WTC11 (cell line): ENCODE results near the gene HEXD. TPM values are rescaled to one million over a fixed set of nuclear protein-coding genes. Genes with fewer than 3 reads are reported as not detected.
"Not testable (repeated sequence)": the region's sequence is repeated elsewhere in the genome, so short reads cannot be mapped to it uniquely, and the experiment has no call there.

Source experiments
- ATAC-seq: fragments of 200-7000 bp; cut with Tn5 transposase; 2 replicates; pipeline ENCODE4 v1.10.0; 2021; ENCODE audit warnings: mild to moderate bottlenecking, moderate library complexity
- CTCF ChIA-PET: fragments of 300-600 bp; sonication (Branson Sonifier 250); formaldehyde crosslinking; loops from one replicate; lab custom pipeline; 2021; ENCODE audit warnings: antibody characterized with exemption; lab: Charles Lee
- POLR2A ChIA-PET: fragments of 350-600 bp; sonication (Branson Sonifier 250); formaldehyde crosslinking; loops from one replicate; lab custom pipeline; 2021; ENCODE audit warnings: antibody characterized with exemption; lab: Charles Lee
- DNase-seq: peaks from one replicate; pipeline ENCODE4 v3.0.0; 2021; ENCODE audit warnings: low spot score
- H3K27ac Mint-ChIP-seq: 2 replicates; pipeline ENCODE4 v1.8.0; 2021; ENCODE audit warnings: mixed read lengths
- H3K27me3 Mint-ChIP-seq: 2 replicates; pipeline ENCODE4 v1.8.0; 2021; ENCODE audit warnings: low read depth, mild to moderate bottlenecking, moderate library complexity, mixed read lengths
- H3K36me3 Mint-ChIP-seq: 2 replicates; pipeline ENCODE4 v1.8.0; 2021; ENCODE audit warnings: mixed read lengths
- H3K4me1 Mint-ChIP-seq: 2 replicates; pipeline ENCODE4 v1.8.0; 2022; ENCODE audit warnings: mixed read lengths
- H3K4me3 Mint-ChIP-seq: 2 replicates; pipeline ENCODE4 v1.8.0; 2021; ENCODE audit warnings: mild to moderate bottlenecking, moderate library complexity, mixed read lengths
- H3K9me3 Mint-ChIP-seq: 2 replicates; pipeline ENCODE4 v1.8.0; 2021; ENCODE audit warnings: mixed read lengths
- ARID4B ChIP-seq: sonication (generic); formaldehyde crosslinking; IDR thresholded peaks from 2 replicates; pipeline ENCODE4 v1.8.0; 2023; ENCODE audit warnings: missing genetic modification reagents, mild to moderate bottlenecking, borderline replicate concordance
- CBFB ChIP-seq: sonication (generic); formaldehyde crosslinking; IDR thresholded peaks from 2 replicates; pipeline ENCODE4 v1.8.1; 2022; ENCODE audit warnings: mild to moderate bottlenecking, low read depth, missing genetic modification reagents
- FOXP4 ChIP-seq: sonication (generic); formaldehyde crosslinking; IDR thresholded peaks from 2 replicates; pipeline ENCODE4 v1.8.0; 2022; ENCODE audit warnings: mild to moderate bottlenecking, missing genetic modification reagents
- GABPB1 ChIP-seq: sonication (generic); formaldehyde crosslinking; IDR thresholded peaks from 2 replicates; pipeline ENCODE4 v1.8.1; 2023; ENCODE audit warnings: mild to moderate bottlenecking, missing genetic modification reagents
- GTF2I ChIP-seq: fragments of 250-450 bp; sonication (Bioruptor Pico); conservative IDR thresholded peaks from 2 replicates; pipeline ENCODE4 v1.4.0; 2021; ENCODE audit warnings: mild to moderate bottlenecking
- KAT7 ChIP-seq: sonication (generic); formaldehyde crosslinking; IDR thresholded peaks from 2 replicates; pipeline ENCODE4 v1.8.1; 2023; ENCODE audit warnings: missing genetic modification reagents, mild to moderate bottlenecking, borderline replicate concordance
- NFYB ChIP-seq: sonication (generic); formaldehyde crosslinking; conservative IDR thresholded peaks from 2 replicates; pipeline ENCODE4 v1.8.0; 2022; ENCODE audit warnings: low read depth, missing genetic modification reagents
- ZNF232 ChIP-seq: sonication (generic); formaldehyde crosslinking; IDR thresholded peaks from 2 replicates; pipeline ENCODE4 v1.8.0; 2022; ENCODE audit warnings: mild to moderate bottlenecking, missing genetic modification reagents
- ZNF416 ChIP-seq: fragments of 250-450 bp; sonication (Bioruptor Pico); IDR thresholded peaks from 2 replicates; pipeline ENCODE4 v1.9.0; 2021; ENCODE audit warnings: mild to moderate bottlenecking, inconsistent platforms
- ZNF532 ChIP-seq: fragments of 250-450 bp; sonication (Bioruptor Pico); IDR thresholded peaks from 2 replicates; pipeline ENCODE4 v1.9.0; 2021; ENCODE audit warnings: mild to moderate bottlenecking, borderline replicate concordance
- total RNA-seq: library from RNA; stranded (reverse); gene quantifications from 3 replicates; pipeline ENCODE4 v1.2.3, GENCODE V29; 2021
- TF ChIP-seq, protein P1 (sequence below): sonication (generic); formaldehyde crosslinking; IDR thresholded peaks from 2 replicates; pipeline ENCODE4 v1.8.1; 2022; ENCODE audit warnings: low read depth, missing genetic modification reagents, borderline replicate concordance

The HEXD gene
- total RNA-seq, 1 experiment from 2014 or later: 36.0 TPM

GRCh38 chr17:82458179-82458884, 40.2 kb downstream of the HEXD start, which contains the start of gene NARF (continued):
- TF ChIP-seq FOXP4 (CRISPR knock-in tag): peak; percentile 74; the same call in 1 of the 2 replicates
- TF ChIP-seq ARID4B (CRISPR knock-in tag): peak; percentile 53; the same call in 1 of the 2 replicates
- no peak for TF ChIP-seq CBFB (CRISPR knock-in tag)

- TF ChIP-seq KAT7 (CRISPR knock-in tag) (0 out of 2 replicates have a peak, but pooled peaks have one; percentile 12), GABPB1 (CRISPR knock-in tag) (peak; percentile 2; the same call in 1 of the 2 replicates), ZNF232 (CRISPR knock-in tag) (0 out of 2 replicates have a peak, but pooled peaks have one; percentile 6), ZNF416 (CRISPR knock-in tag) (0 out of 2 replicates have a peak, but pooled peaks have one; percentile 25), NFYB (CRISPR knock-in tag) (no peak), GTF2I (CRISPR knock-in tag) (no peak), ZNF532 (no peak)
- TF ChIP-seq, protein P1, sequence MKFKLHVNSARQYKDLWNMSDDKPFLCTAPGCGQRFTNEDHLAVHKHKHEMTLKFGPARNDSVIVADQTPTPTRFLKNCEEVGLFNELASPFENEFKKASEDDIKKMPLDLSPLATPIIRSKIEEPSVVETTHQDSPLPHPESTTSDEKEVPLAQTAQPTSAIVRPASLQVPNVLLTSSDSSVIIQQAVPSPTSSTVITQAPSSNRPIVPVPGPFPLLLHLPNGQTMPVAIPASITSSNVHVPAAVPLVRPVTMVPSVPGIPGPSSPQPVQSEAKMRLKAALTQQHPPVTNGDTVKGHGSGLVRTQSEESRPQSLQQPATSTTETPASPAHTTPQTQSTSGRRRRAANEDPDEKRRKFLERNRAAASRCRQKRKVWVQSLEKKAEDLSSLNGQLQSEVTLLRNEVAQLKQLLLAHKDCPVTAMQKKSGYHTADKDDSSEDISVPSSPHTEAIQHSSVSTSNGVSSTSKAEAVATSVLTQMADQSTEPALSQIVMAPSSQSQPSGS (CRISPR knock-in tag): no peak
- DNase-seq (peak; percentile 38), ATAC-seq (no peak)
- H3K27me3 Mint-ChIP-seq: no peaks in the 10 kb centered on the region; the same call in 1 of the 2 replicates
- H3K36me3 Mint-ChIP-seq: peaks cover 33% of the 10 kb centered on the region
- POLR2A ChIA-PET: no interaction called here
- CTCF ChIA-PET: no interaction called here
- H3K27ac Mint-ChIP-seq: peak overlapping the region; percentile 91
- H3K4me1 Mint-ChIP-seq: peaks cover 14% of the 10 kb centered on the region
- H3K9me3 Mint-ChIP-seq: peaks cover 12% of the 10 kb centered on the region
- peak overlapping the region; percentile 94 for H3K4me3 Mint-ChIP-seq
Measured at GRCh38 chr17:82458885-82459424, 40.8 kb downstream of the HEXD start.

GRCh38 chr17:82459936-82460335, 41.8 kb downstream of the HEXD start:
- H3K36me3 Mint-ChIP-seq: peaks cover 38% of the 10 kb centered on the region
- peak overlapping the region; percentile 94 for H3K4me3 Mint-ChIP-seq
- CTCF ChIA-PET: not testable (repeated sequence)

More at GRCh38 chr17:82459936-82460335, 41.8 kb downstream of the HEXD start:
- ATAC-seq, POLR2A ChIA-PET, H3K9me3 Mint-ChIP-seq, H3K27ac Mint-ChIP-seq, H3K27me3 Mint-ChIP-seq, DNase-seq: not testable (repeated sequence)
- peaks cover 14% of the 10 kb centered on the region for H3K4me1 Mint-ChIP-seq
